H1 (cell line): ENCODE results near the gene POPDC2. TPM values are rescaled to one million over a fixed set of nuclear protein-coding genes. Genes with fewer than 3 reads are reported as not detected.

Source experiments
- CTCF ChIA-PET: fragments of 300-600 bp; sonication (Branson Sonifier 250); formaldehyde crosslinking; loops from one replicate; lab custom pipeline; 2021; ENCODE audit not compliant: partially characterized antibody; lab: Charles Lee
- POLR2A ChIA-PET: fragments of 300-600 bp; sonication (Branson Sonifier 250); formaldehyde crosslinking; loops from one replicate; lab custom pipeline; 2021; ENCODE audit warnings: inconsistent platforms; ENCODE audit not compliant: partially characterized antibody; lab: Charles Lee
- DNase-seq, 2 experiments: peaks; one replicate each; pipeline versions ENCODE4 v3.0.0 to v3.0.0-alpha.2; 2010 to 2022; ENCODE audit warnings: low spot score in 2 of 2, low read depth in 1 of 2, mixed read lengths in 1 of 2
- FAIRE-seq: peaks from 2 replicates; lab custom pipeline; 2011; peaks lifted over from hg19 to GRCh38; lab: Jason Lieb, UNC
- H2AFZ ChIP-seq: 2 replicates; pipeline ENCODE4 v1.8.1; 2012; ENCODE audit warnings: low read length, inconsistent platforms
- H2AK5ac ChIP-seq: 2 replicates; pipeline ENCODE4 v1.6.1; 2013; ENCODE audit warnings: low read depth, low read length
- H2BK120ac ChIP-seq: replicated peaks from 2 replicates; pipeline ENCODE3; 2013; ENCODE audit warnings: low read depth, low read length, inconsistent platforms
- H2BK12ac ChIP-seq: 2 replicates; pipeline ENCODE4 v1.6.1; 2013; ENCODE audit warnings: low read depth, low read length
- H2BK15ac ChIP-seq: 2 replicates; pipeline ENCODE4 v1.6.1; 2013; ENCODE audit warnings: low read length
- H2BK20ac ChIP-seq: 2 replicates; pipeline ENCODE4 v1.6.1; 2013; ENCODE audit warnings: low read length
- H2BK5ac ChIP-seq: 2 replicates; pipeline ENCODE4 v1.6.1; 2013; ENCODE audit warnings: low read depth, low read length
- H3K14ac ChIP-seq: 2 replicates; pipeline ENCODE4 v1.6.1; 2013; ENCODE audit warnings: inconsistent platforms; ENCODE audit not compliant: insufficient read length
- H3K18ac ChIP-seq: 2 replicates; pipeline ENCODE4 v1.6.1; 2013; ENCODE audit warnings: low read length; ENCODE audit errors: extremely low read depth
- H3K23ac ChIP-seq: 2 replicates; pipeline ENCODE4 v1.6.1; 2013; ENCODE audit warnings: inconsistent platforms; ENCODE audit not compliant: insufficient read length
- H3K23me2 ChIP-seq: 2 replicates; pipeline ENCODE4 v1.6.1; 2013; ENCODE audit warnings: low read depth, low read length
- H3K27ac ChIP-seq: 2 replicates; pipeline ENCODE4 v1.6.1; 2011; ENCODE audit warnings: low read depth, low read length, inconsistent platforms
- H3K27me3 ChIP-seq, 4 experiments: replicated peaks in 1 of 4; 1 replicate in 1 of 4; 2 replicates in 3 of 4; pipeline versions ENCODE4 v1.6.1 to v1.8.1; 2011 to 2013; ENCODE audit warnings: low read length in 3 of 4, mild to moderate bottlenecking in 3 of 4, inconsistent platforms in 2 of 4, mixed read lengths in 2 of 4, moderate library complexity in 1 of 4; ENCODE audit not compliant: control insufficient read depth in 3 of 4, insufficient read depth in 3 of 4; ENCODE audit errors: extremely low read depth in 1 of 4
- H3K36me3 ChIP-seq, 4 experiments: 2 replicates each; pipeline versions ENCODE4 v1.6.1 to v1.8.1; 2011 to 2013; ENCODE audit warnings: mild to moderate bottlenecking in 4 of 4, low read length in 3 of 4, moderate library complexity in 2 of 4, control low read depth in 1 of 4, inconsistent platforms in 1 of 4; ENCODE audit not compliant: insufficient read depth in 4 of 4, control insufficient read depth in 2 of 4
- H3K4ac ChIP-seq: replicated peaks from 2 replicates; pipeline ENCODE3; 2013; ENCODE audit warnings: low read length, low read depth, mixed read lengths, inconsistent platforms; ENCODE audit not compliant: insufficient read length
- H3K4me1 ChIP-seq, 4 experiments: replicated peaks in 1 of 4; 1 replicate in 1 of 4; 2 replicates in 3 of 4; pipeline versions ENCODE4 v1.6.1 to v1.8.1; 2011 to 2013; ENCODE audit warnings: low read length in 3 of 4, inconsistent platforms in 2 of 4, mixed read lengths in 1 of 4; ENCODE audit not compliant: insufficient read depth in 4 of 4, control insufficient read depth in 3 of 4
- H3K4me2 ChIP-seq, 2 experiments: 2 replicates each; pipeline versions ENCODE4 v1.6.1 to v1.8.1; 2011 to 2013; ENCODE audit warnings: low read depth in 2 of 2, low read length in 2 of 2, control low read depth in 1 of 2, inconsistent platforms in 1 of 2, mild to moderate bottlenecking in 1 of 2; ENCODE audit not compliant: insufficient read depth in 1 of 2
- H3K4me3 ChIP-seq, 4 experiments: fragments of 200-600, 300-600 bp in 1 of 4; sonication (generic), shearing (Covaris generic), sonication (Bioruptor Twin) in 1 of 4; 2 replicates each; pipeline versions ENCODE4 v1.5.1 to v1.8.1; 2011 to 2016; ENCODE audit warnings: low read length in 4 of 4, low read depth in 3 of 4, control low read depth in 2 of 4, inconsistent platforms in 2 of 4, mild to moderate bottlenecking in 2 of 4, mixed read lengths in 1 of 4, moderate library complexity in 1 of 4; ENCODE audit not compliant: insufficient read depth in 2 of 4; ENCODE audit errors: extremely low read depth in 1 of 4
- H3K56ac ChIP-seq: replicated peaks from 2 replicates; pipeline ENCODE3; 2013; ENCODE audit warnings: low read depth, mild to moderate bottlenecking, mixed read lengths, low read length, inconsistent platforms; ENCODE audit not compliant: insufficient read length
- H3K79me1 ChIP-seq: 2 replicates; pipeline ENCODE4 v1.6.1; 2013; ENCODE audit warnings: low read depth, low read length, control low read depth
- H3K79me2 ChIP-seq, 2 experiments: 2 replicates each; pipeline versions ENCODE4 v1.6.1 to v1.8.1; 2012 to 2013; ENCODE audit warnings: low read length in 2 of 2, mild to moderate bottlenecking in 2 of 2, inconsistent platforms in 1 of 2; ENCODE audit not compliant: insufficient read depth in 2 of 2, control insufficient read depth in 1 of 2
- H3K9ac ChIP-seq, 4 experiments: replicated peaks in 1 of 4; 1 replicate in 1 of 4; 2 replicates in 3 of 4; pipeline versions ENCODE4 v1.6.1 to v1.8.1; 2011 to 2013; ENCODE audit warnings: low read depth in 3 of 4, low read length in 3 of 4, control low read depth in 2 of 4, mild to moderate bottlenecking in 2 of 4, moderate library complexity in 2 of 4, inconsistent platforms in 1 of 4; ENCODE audit errors: extremely low read depth in 1 of 4
- H3K9me3 ChIP-seq, 2 experiments: 2 replicates each; pipeline versions ENCODE4 v1.6.1 to v1.8.1; 2012 to 2013; ENCODE audit warnings: mild to moderate bottlenecking in 2 of 2, moderate library complexity in 2 of 2, control low read depth in 1 of 2, inconsistent platforms in 1 of 2, low read depth in 1 of 2, low read length in 1 of 2, mixed read lengths in 1 of 2; ENCODE audit not compliant: insufficient read depth in 2 of 2
- H4K20me1 ChIP-seq, 2 experiments: replicated peaks in 1 of 2; 2 replicates each; pipeline versions ENCODE3 to v1.8.1; 2011 to 2013; ENCODE audit warnings: inconsistent platforms in 2 of 2, low read length in 2 of 2, mild to moderate bottlenecking in 1 of 2; ENCODE audit not compliant: insufficient read depth in 2 of 2, control insufficient read depth in 1 of 2
- H4K5ac ChIP-seq: 2 replicates; pipeline ENCODE4 v1.6.1; 2013; ENCODE audit warnings: low read length, low read depth, mixed read lengths, inconsistent platforms; ENCODE audit not compliant: insufficient read length
- H4K8ac ChIP-seq: 2 replicates; pipeline ENCODE4 v1.8.0; 2013; ENCODE audit warnings: mild to moderate bottlenecking, moderate library complexity, low read length, inconsistent platforms; ENCODE audit not compliant: insufficient read depth; ENCODE audit errors: extremely low read depth
- H4K91ac ChIP-seq: replicated peaks from 2 replicates; pipeline ENCODE3; 2013; ENCODE audit warnings: low read length, mixed read lengths, inconsistent platforms; ENCODE audit not compliant: insufficient read length
- ATF3 ChIP-seq: IDR thresholded peaks from 2 replicates; pipeline ENCODE4 v1.6.1; 2011; ENCODE audit warnings: low read depth, mild to moderate bottlenecking, low read length; ENCODE audit not compliant: insufficient read depth
- BRCA1 ChIP-seq: IDR thresholded peaks from 2 replicates; pipeline ENCODE4 v1.6.1; 2012; ENCODE audit warnings: low read depth, low read length, improper control_type of control experiment
- CEBPB ChIP-seq: IDR thresholded peaks from 2 replicates; pipeline ENCODE4 v1.6.1; 2012; ENCODE audit warnings: low read depth, low read length
- CHD2 ChIP-seq: IDR thresholded peaks from 2 replicates; pipeline ENCODE4 v1.6.1; 2012; ENCODE audit warnings: low read length, improper control_type of control experiment
- FOSL1 ChIP-seq: IDR thresholded peaks from 2 replicates; pipeline ENCODE4 v1.6.1; 2011; ENCODE audit warnings: mild to moderate bottlenecking, low read depth, low read length, moderate library complexity; ENCODE audit not compliant: insufficient read depth
- HDAC2 ChIP-seq, 2 experiments: fragments of 300-600 bp in 1 of 2; sonication (generic) in 1 of 2; IDR thresholded peaks; 2 replicates each; pipeline ENCODE4 v1.6.1; 2011 to 2012; ENCODE audit warnings: low read depth in 2 of 2, low read length in 2 of 2, mild to moderate bottlenecking in 2 of 2, moderate library complexity in 2 of 2, borderline replicate concordance in 1 of 2, inconsistent platforms in 1 of 2
- KDM5A ChIP-seq: fragments of 200-600 bp; IDR thresholded peaks from 2 replicates; pipeline ENCODE4 v1.7.1; 2012; ENCODE audit warnings: mild to moderate bottlenecking, low read length, inconsistent platforms, mixed read lengths
- NANOG ChIP-seq: IDR thresholded peaks from 2 replicates; pipeline ENCODE4 v1.6.1; 2011; ENCODE audit warnings: low read length, low read depth, mild to moderate bottlenecking, inconsistent platforms; ENCODE audit not compliant: insufficient read depth, poor library complexity, severe bottlenecking
- PHF8 ChIP-seq: fragments of 200-600 bp; sonication (generic); conservative IDR thresholded peaks from 2 replicates; pipeline ENCODE4 v1.7.1; 2012; ENCODE audit warnings: low read depth, mild to moderate bottlenecking, inconsistent platforms, low read length, moderate library complexity
- RXRA ChIP-seq: IDR thresholded peaks from 2 replicates; pipeline ENCODE4 v1.6.1; 2011; ENCODE audit warnings: low read depth, mild to moderate bottlenecking, low read length, moderate library complexity; ENCODE audit not compliant: insufficient read depth
- SIRT6 ChIP-seq: IDR thresholded peaks from one replicate; pipeline ENCODE4 v1.7.1; 2012; ENCODE audit warnings: low read length, inconsistent platforms
- SP2 ChIP-seq: IDR thresholded peaks from 2 replicates; pipeline ENCODE4 v1.6.1; 2012; ENCODE audit warnings: mild to moderate bottlenecking, low read length, inconsistent platforms
- SUZ12 ChIP-seq: fragments of 200-600 bp; sonication (generic); IDR thresholded peaks from 2 replicates; pipeline ENCODE4 v1.6.1; 2012; ENCODE audit warnings: mild to moderate bottlenecking, inconsistent platforms, low read length, moderate library complexity, mixed read lengths
- WGBS, 2 experiments: shearing (Covaris generic) in 1 of 2; methylation state at CpG; one replicate each; pipeline versions ENCODE4 v1.1.6 to v1.1.7; 2013 to 2015; ENCODE audit warnings: low lambda C conversion rate in 2 of 2, mixed read lengths in 2 of 2, inconsistent platforms in 1 of 2, low coverage in 1 of 2, missing lambda C conversion rate in 1 of 2; ENCODE audit not compliant: insufficient replicate concordance in 2 of 2, insufficient coverage in 1 of 2, insufficient read length in 1 of 2; ENCODE audit errors: extremely low coverage in 1 of 2, missing lambda C conversion rate in 1 of 2; 5-methylcytosine and 5-hydroxymethylcytosine counted together
- polyA plus RNA-seq, 7 experiments: library from polyadenylated mRNA; depleted of rRNA in 3 of 7; stranded (reverse) in 5 of 7; unstranded in 2 of 7; fragments of >200 nt in 5 of 7; fragments of 200-250 nt in 2 of 7; gene quantifications; 1 replicate in 5 of 7; 2 replicates in 1 of 7; 4 replicates in 1 of 7; pipeline versions ENCODE4 v1.2.1 to v1.2.3, GENCODE V29; 2011 to 2013; ENCODE audit warnings: missing spikeins in 2 of 7, mixed read lengths in 2 of 7
- total RNA-seq: library from RNA; stranded (reverse); fragmentation: NEBNext Ultra II Directional; extraction: Animal tissue kit (Norgen Biotek cat#: 25700); gene quantifications from 2 replicates; pipeline ENCODE4 v1.2.1, GENCODE V29; 2021

Gene POPDC2
- total and polyA plus RNA-seq, 2 of the 8 experiments (the other 6 are each of a cell fraction or from before 2014, with no cell fraction given): 0.65 to 1.1 TPM

GRCh38 chr3:119599558-119600174, 60.7 kb downstream of the POPDC2 start:
- Histone ChIP-seq H2BK5ac (no peak overlapping the region), H2BK20ac (no peak overlapping the region), H3K18ac (no peak overlapping the region), H2AK5ac (no peak overlapping the region), H3K9ac (no peak overlapping the region), H3K4me1 (peaks cover 0 to 3% (median 0%) of the 10 kb centered on the region in 4 experiments; a peak in 3 of 7 replicates), H3K36me3 (no peaks in the 10 kb centered on the region), H3K14ac (no peak overlapping the region), H2AFZ (no peak overlapping the region), H3K9me3 (no peaks in the 10 kb centered on the region), H3K4ac (no peak overlapping the region), H2BK12ac (no peak overlapping the region), H4K20me1 (no peaks in the 10 kb centered on the region), H4K5ac (no peak overlapping the region), H2BK15ac (no peak overlapping the region), H4K8ac (no peak overlapping the region), H3K56ac (no peak overlapping the region), H4K91ac (no peak overlapping the region), H3K79me1 (no peaks in the 10 kb centered on the region), H3K4me3 (no peak overlapping the region), H3K27me3 (no peaks in the 10 kb centered on the region), H3K23me2 (no peaks in the 10 kb centered on the region; the same call in 1 of the 2 replicates), H2BK120ac (no peak overlapping the region), H3K23ac (no peak overlapping the region), H3K27ac (no peak overlapping the region), H3K4me2 (no peak overlapping the region), H3K79me2 (no peaks in the 10 kb centered on the region)
- CTCF ChIA-PET: interaction anchor here (0.9 to 4.9 kb wide), 17 partner anchors 8 to 817 kb away, joined by 3 to 32 read pairs (median 9); no protein-coding TSS in a partner anchor
- DNase-seq (no peak), FAIRE-seq (no peak)
- 89% methylated on average over 6 of the region's 6 CpGs; no CpG with 5 or more reads in 1 of the 2 experiments for WGBS, 2 experiments
- POLR2A ChIA-PET: interaction anchor here (1.2 to 1.7 kb wide), 5 partner anchors 9 to 251 kb away, joined by 3 to 4 read pairs (median 4); no protein-coding TSS in a partner anchor
- TF ChIP-seq HDAC2 (IDR thresholded peaks at IDR 0.05; ENCODE audit: borderline replicate concordance in 1 of 2, low read depth in 2 of 2, low read length in 2 of 2) (no peak), CEBPB (no peak), SP2 (no peak), FOSL1 (no peak), SIRT6 (no peak), SUZ12 (no peak), BRCA1 (no peak), CHD2 (no peak), ATF3 (no peak), NANOG (no peak), RXRA (no peak), PHF8 (no peak), KDM5A (no peak)
